Hypothalamus (tissue), 51 donors: ENCODE measurements around the gene NT5C3A.
"Not testable (repeated sequence)": the region's sequence is repeated elsewhere in the genome, so short reads cannot be mapped to it uniquely, and the experiment has no call there.

Experiments
- DNase-seq, 51 donors: peaks; one replicate each; lab custom pipeline; 2025; lab: John Stamatoyannopoulos, UW

Gene NT5C3A

DNA sequence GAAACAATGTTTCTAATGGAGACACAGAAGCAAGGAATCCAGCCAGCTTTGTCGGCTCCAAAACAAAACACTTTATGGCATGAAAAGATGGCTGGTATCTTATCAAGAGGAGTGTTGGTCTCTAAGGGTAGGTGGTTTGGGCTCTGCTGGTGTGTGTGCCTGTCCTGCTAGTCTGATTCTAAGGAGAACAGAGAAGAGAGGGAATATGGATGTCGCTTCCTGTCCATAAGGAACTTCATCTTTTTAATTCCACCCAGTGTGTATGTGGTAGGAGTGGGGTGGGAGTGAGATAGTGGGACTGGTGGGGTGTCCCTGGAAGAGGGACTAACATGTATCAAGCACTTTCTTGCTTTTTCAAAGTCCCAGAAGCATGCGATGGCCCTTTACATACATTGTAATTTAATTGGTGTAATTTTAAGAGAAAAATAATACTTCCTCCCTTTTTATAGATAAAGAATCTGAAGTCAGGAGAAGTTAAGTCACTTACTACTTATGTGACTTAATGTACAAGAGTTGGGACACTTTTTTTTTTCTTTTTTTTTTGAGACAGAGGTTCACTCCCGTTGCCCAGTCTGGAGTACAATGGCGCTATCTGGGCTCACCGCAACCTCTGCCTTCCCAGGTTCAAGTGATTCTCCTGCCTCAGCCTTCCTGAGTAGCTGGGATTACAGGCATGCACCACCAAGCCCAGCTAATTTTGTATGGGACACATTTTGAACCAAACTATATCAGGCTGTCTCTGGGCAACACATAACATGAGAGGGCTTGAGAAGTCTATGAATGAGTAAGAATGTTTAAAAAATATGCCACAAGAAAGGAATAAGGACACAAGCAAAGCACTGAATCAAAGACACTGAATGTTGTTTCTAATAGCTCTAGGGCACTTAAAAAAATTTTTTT lies 18.8 kb downstream of the NT5C3A start:
- DNase-seq, result no peak

DNA sequence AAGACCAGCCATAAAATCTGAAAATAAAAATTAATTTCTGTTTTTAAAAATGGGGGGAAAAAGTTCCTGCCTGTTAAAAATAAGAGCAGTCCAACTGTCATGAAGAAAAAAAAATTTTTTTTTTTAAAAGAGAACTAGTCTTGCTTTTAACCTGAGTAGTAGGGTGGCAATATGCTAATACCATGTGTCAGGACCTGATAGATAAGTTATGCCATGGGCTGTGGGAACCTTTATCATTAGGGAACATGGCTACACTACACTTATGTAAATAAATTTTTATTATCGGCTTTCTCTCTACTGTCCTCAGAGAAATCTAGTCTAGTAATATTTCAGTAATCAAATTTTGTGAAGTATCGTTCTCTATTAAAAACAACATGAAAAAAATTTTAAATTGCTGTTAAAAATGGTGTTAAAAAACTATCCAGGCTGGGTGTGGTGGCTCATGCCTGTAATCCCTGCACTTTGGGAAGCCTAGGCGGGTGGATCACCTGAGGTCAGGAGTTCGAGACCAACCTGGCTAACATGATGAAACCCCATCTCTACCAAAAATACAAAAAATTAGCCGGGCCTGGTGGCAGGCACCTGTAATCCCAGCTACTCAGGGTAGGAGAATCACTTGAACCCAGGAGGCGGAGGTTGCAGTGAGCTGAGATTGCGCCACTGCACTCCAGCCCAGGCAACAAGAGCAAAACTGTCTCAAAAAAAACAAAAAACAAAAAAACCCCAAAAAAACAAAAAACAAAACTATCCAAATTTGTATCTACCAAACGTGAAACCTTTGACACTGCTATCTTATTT lies 20.7 kb downstream of the NT5C3A start:
- no peak for DNase-seq

- no peak for DNase-seq
Observed at GRCh38 chr7:33040803-33041516, 21.6 kb downstream of the NT5C3A start.

DNA sequence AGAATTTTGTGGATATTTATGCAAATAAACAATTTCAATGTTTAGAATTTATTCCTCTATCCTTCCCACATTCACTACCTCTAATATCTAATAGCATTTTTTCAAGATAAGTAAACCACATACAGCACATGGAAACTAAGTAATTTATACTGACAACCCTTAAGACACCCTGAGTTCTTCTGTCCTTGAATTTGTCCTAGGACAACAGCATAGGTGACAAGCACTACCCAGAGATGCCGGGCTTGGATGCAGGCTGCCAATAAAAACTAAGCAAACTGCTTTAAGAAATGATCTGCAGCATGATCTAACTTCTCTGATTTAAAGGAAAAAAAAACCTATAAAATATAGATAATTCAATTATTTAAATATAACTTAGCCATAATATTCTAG lies 22.7 kb downstream of the NT5C3A start:
- no peak for DNase-seq

GRCh38 chr7:33039257-33039902 lies 23.2 kb downstream of the NT5C3A start:
- DNase-seq, result no peak

DNA sequence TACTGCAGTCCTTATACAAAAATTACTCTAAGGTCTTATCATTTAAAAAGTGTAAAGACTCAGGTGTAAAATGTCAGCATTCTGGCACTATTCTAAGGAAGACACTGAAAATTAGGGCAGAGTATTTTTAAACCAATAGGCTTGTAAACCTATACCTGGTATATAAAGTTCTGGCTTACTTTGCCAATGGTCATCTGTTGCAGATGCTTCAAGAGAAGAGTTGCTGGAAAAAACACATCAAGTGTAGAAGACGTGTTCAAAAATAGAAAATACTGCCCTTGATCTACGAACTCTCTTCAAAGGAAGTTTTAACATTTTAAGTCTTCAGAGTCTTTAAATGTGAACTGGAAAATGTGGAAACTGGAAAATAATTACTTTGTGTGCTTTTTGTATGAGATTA lies 23.9 kb downstream of the NT5C3A start:
- no peak for DNase-seq

- no peak for DNase-seq
Observed at GRCh38 chr7:33035776-33036175, 26.8 kb downstream of the NT5C3A start.

DNA sequence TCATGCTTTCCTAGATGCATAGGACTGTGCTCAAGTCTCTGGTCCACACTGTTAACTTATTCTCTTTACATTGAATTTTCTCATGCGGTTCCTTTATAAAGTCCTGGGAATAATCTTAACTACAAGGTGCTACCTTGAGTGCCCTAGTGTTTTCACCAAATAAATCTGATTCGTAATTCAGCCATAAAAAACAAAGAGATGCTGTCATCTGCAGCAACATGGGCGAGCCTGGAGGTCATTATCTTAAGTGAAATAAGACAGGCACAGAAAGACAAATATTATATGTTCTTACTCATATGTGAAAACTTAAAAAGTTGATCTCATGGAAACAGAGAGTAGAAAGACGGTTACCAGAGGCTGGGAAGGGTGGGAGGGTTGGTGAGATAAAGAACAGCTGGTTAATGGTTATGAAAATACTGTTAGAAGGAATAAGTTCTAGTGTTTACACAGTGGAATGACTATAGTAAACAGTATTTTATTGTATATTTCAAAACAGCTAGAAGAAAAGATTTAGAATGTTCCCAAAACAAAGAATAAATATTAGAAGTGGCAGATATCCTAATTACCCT lies 38.3 kb downstream of the NT5C3A start:
- no peak for DNase-seq

DNA sequence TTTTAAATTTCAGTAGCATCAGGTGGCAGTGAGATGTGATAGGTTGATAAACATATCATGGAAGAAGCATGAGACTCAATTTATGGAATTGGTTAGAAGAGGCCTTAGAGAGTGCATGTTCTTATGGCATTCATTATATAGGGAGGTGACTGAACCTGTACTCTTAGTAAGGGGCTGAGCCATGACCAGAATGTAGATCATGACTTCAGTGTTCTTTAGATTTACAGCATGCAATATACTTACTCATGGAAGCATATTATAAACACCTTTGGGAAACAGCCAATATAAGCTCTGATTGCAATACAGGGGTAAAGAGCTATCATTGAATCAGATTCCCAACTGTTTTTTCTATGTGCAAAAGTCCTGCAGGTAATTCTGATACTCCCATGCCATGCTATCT lies 50.2 kb downstream of the NT5C3A start:
- no peak for DNase-seq

DNA sequence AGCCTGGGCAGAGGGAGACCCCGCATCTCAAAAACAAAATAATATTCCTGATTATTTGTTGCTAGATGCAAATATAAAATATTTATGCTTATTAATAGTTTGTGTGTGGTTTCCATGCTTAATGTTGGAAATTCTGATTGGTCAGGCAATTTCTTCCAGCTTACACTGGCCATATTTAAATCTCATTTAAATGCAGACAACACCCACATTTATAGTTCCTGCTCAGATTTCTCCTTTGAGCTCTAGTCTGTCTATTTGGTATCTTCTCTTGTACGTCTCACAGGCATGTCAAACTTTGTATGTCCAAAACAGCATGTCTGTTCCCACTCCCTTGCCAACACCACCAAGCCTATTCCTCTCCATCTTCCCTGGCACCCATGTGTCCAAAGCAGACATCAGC lies 52.8 kb downstream of the NT5C3A start:
- no peak for DNase-seq

GRCh38 chr7:33005690-33006089 lies 56.9 kb downstream of the NT5C3A start:
- DNase-seq, result not testable (repeated sequence)

DNA sequence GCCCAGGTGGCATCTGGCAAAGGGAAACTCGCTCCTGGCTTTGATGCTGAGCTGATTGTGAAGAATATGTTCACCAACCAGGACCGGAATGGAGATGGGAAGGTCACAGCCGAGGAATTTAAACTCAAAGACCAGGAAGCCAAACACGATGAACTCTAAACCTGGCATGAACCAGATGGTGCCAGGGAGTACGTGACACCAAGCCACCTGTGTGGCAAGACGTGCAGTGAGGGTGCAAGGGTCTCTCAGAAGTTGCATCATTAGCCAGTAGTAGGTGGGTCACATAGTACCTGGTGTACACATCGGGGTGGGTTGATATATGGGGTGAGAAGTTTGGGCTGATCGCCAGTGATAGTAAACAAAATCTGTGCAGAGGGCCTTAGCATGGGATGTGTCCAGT lies 57.4 kb downstream of the NT5C3A start:
- not testable (repeated sequence) for DNase-seq

DNA sequence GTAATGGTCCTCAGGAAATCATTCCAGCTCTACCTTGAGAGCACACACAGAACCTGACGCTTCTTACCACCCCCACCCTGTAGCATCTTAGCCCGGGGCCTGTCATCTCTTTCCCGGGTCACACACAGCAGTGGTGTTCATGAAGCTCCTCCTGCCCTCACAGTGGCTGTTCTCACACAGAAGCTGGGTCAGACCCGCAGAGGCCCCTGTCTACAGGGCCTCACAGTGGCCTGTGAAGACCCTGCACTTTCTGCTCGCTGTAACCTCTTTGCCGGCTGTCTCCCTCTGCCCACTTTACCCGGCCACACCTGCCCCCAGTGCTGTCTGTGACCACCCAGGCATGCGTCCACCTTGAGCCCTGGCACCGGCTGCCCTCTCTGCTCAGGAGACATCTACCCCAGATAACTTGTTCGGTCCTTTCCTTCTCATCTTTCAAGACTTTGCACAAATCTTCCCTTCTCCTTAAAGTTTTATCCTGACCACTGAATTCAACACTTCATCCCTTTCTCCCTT lies 58.4 kb downstream of the NT5C3A start:
- not testable (repeated sequence) for DNase-seq

- not testable (repeated sequence) for DNase-seq
Observed at GRCh38 chr7:33003111-33003510, 59.5 kb downstream of the NT5C3A start.

- not testable (repeated sequence) for DNase-seq
Observed at GRCh38 chr7:32999380-32999779, 63.2 kb downstream of the NT5C3A start.

DNA sequence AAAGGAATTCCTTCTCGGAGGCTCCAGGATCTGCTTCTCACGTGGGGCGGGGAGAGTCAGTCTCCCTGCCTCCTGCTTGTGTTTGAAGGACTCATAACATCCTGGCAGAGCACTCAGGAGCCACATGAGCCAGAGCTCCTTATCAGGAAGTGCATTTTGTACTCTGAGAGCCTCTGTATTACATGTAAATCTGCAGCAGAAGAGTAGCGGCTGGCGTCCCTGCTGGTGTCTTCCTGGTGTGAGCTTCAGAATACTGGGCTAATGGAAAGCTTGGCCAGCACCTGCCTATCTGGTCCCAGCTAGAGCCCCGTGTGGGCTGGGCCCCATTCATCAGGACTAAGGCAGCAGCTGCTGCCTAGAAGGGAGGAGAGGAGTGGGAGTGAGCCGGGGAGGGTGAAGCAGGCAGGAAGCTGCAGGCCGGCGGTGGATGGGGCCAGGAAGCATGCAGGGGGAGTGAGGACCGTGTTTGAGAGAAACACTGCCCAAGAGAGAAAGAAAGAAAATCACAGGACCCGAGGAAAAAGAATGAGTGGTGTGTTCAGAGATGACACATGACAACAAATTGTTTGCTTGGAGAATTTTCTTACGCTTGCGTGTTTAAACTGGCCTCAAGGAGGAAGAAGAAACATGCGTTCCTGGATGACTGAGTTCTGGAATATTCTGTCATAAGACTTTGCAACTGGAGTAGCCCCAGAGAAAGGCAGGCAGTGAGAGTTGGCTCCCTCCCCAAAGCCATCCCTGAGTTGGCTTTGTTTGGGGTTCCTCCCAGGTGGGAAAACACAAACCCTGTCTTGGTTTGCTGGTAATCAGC lies 64.0 kb downstream of the NT5C3A start:
- peak in 2 of 51 donors; percentile 2 to 10 for DNase-seq

GRCh38 chr7:32997956-32998355 lies 64.6 kb downstream of the NT5C3A start:
- not testable (repeated sequence) for DNase-seq

DNA sequence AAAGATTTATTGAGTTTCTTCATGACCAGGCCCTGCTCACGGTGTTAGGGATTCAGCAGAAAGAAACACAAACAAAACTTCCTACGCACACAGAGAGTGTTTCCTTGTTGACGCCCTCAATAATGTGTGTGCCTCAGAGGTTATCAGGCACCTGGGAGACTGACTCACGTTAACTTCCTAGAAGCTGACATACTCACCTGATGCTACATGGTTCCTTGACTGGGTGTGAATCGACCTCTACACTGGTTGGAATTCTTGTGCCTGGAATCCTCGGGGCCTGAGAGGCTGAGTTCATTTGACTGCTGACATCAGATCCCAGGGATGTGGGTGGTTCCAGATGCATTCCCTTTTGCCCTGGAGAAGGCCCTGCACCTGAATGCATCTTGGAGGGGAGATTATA lies 69.8 kb downstream of the NT5C3A start:
- not testable (repeated sequence) for DNase-seq
